Measurements from ENCODE around the gene RCOR1.

Gene RCOR1

DNA sequence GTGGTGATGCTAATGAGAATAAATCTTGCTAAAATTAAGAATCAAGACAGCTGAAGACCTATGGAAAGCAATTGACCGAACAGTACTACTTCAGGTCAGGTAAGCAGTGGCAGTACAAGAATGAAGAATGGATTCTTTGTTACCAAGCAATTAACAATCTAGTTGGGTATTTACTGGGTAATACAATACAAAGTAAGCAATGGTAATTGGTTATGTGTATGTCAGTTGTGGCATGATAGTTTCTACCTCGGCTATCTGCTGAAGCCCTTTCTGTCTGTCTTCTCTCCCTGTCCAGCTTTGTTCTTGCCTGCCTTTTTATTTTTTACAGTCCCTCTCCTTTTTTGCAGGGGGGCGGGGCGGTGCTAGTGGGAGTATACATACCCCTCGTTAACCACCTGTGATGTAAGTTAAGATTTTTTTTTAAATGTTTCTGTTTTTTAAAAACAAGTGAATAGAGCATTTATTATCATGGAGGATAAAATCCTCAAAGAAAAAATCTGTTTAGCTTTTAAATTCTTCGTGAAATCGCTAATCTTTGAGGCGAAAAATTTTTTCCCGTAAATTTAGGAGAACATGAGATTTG lies 75.9 kb downstream of the RCOR1 start:
- in situ Hi-C loops (cut with MboI; ENCODE audit: low sequenced_read_pairs) = no loop called here

DNA sequence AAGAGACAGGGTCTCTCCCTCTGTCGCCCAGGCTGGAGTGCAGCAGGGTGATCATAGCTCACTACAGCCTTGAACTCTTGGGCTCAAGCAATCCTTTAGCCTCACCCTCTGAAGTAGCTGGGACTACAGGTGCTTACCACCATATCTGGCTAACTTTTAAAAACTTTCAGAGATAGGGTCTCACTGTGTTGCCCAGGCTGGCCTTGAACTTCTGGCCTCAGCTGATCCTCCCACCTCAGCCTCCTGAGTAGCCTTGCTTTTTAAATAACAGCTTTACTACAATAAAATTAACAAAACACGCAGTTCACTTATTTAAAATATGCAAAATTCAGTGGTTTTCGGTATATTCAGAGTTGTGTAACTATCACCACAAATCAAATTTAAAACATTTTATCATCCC lies 79.0 kb downstream of the RCOR1 start:
- in situ Hi-C loops (cut with MboI; ENCODE audit: low sequenced_read_pairs) = no loop called here

DNA sequence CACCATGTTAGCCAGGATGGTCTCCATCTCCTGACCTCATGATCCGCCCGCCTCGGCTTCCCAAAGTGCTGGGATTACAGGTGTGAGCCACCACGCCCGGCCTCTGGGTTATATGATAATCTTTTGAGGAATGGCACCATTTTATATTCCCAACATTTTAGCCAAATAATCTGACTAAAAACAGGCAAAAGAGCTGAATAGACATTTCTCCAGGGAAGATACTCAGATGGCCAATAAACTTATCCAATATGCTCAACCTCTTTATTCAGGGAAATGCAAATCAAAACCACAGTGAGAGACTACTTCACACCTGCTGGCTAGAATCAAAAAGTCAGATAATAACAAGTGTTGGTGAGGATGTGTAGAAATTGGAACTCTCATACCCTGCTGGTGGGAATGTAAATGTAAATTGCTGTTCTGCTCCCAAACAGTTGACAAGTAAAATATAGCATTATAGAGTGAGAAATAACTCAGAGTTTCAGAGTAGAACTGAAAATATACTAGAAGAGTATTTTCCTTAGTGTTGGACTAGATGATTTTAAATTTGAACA lies 80.0 kb downstream of the RCOR1 start:
- in situ Hi-C loops (cut with MboI; ENCODE audit: low sequenced_read_pairs) = no loop called here

DNA sequence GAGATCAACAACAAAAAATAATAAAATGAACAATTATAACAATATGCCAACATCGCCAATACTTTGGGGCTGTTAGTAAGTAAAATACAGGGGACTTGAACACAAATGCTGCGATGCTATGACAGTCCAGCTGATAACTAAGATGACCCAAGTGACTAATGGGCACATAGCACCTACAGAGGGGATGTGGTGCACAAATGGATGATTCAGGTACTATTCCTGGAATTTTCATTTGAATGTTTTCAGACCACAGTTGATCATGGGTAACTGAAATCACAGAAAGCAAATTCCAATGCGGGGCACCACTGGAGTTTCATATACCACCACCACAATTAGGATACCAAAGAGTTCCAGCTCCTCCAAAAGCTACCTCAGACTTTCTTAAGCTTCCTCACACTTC lies 82.9 kb downstream of the RCOR1 start:
- in situ Hi-C loops (cut with MboI; ENCODE audit: low sequenced_read_pairs) = no loop called here

DNA sequence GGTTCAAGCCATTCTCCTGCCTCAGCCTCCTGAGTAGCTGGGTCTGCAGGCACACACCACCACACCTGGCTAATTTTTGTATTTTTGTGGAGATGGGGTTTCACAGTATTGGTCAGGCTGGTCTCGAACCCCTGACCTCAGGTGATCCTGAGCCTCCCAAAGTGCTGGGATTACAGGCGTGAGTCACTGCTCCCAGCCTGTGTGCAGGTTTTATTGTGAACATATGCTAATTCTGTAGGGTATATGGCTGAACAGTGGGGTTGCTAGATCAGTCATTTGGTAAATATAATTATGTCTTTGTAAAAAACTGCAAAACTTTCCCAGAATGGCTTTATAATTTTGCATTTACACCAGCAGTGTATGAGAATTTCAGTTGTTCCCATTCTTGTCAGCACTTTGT lies 85.9 kb downstream of the RCOR1 start:
- in situ Hi-C loops (cut with MboI; ENCODE audit: low sequenced_read_pairs) = no loop called here

DNA sequence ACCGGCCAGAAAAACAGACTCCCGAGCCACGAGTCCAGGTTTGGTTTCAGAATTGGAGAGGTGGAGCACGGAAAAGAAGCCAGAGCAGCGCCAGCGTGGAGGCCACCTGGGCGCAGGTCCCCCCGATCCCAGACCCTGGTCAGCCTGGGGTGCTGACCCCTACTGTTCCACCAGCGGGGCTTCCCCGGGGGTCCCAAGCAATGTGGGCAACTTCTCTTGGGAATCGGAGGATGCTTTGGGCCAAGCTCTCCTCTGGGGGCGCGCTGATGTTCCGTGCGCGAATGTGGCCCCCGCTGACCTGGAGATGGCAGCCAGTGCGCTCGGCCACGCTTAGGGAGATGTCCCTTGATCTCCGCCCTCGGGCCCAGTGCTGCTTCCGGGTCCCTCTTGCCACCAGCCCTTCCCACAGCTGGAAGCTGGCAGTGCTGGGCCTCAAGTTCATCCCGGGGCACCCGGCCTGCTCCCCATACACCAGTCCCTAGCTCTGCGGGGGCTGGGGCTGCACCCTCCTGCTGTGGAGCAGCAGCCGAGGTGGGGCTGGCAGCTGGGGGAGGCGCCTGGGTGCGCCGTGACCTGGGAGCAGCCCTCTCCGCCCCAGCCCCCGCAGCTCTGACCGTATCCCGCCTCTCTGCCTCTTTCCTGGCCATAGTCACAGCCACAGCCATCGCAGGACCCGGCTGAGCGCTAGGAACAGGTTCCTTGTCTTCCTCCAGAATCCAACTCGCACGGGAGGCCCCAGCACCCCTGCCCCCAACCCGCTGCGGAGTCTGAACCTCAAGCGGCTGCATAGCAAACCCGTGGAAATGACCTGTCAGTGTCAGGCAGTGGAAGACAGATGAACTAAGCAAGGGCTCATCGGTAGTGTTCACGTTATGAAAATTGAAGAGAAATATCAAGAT lies 91.2 kb downstream of the RCOR1 start:
- in situ Hi-C loops (cut with MboI; ENCODE audit: low sequenced_read_pairs) = no loop called here

DNA sequence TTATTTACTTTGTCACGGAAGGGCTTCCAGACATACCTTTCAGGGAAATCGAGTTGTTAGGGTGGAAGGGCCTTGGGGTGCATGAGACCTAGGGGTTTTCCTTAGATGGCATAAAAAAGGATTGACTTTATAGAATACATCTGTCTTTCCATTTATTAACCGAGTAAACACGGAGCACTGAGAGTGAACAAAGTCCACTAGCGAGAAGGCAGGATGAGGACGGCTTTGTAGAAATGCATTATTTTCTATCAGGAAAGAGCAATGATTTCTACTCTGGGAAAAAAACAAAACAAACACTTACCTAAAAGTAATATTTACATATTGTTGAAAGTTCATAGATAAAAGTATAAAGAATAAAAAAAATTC lies 91.8 kb downstream of the RCOR1 start:
- in situ Hi-C loops (cut with MboI; ENCODE audit: low sequenced_read_pairs) = no loop called here

DNA sequence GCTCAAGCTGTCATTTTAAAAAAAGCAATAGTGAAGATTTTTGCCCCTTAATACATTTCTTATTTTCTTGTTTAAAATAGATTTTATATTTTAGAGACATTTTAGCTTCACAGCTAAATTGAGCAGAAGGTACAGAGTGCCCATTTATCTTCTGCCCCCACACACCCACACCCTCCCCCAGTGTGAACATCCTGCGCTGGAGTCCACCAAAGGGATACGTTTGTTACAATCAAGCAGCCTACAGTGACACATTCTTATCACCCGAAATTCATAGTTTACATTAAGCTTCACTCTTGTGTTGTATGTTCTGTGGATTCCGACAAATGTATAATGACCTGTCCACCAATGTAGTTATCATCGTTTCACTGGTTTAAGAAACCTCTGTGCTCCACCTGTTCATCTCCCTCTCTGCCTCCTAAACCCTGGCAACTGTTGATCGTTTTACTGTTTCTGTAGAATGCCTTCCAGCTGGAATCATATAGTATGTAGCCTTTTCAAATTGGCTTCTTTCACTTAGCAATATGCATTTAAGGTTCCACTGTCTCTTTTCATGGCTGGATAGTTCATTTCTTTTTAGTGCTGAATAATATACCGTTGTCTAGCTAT lies 93.8 kb downstream of the RCOR1 start:
- in situ Hi-C loops (cut with MboI; ENCODE audit: low sequenced_read_pairs) = no loop called here

DNA sequence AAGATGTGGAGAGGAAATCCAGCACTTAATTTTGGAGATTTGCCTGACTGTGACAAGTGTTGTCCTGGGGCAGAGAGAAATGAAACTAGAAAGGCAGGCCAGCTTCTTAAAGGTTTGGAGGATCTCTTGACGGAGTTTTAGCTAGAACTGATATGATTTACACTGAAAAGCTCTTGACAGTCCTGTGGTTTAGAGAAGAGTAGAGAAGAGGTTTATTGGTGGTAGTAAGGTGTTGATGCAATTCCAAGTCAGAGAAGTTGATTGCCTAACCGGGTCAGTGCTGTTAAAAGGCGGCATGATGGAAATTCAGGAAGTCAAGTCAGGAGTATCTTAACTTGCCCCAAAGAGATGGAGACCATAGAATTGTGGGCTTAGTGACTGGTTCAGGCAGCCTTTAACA lies 95.8 kb downstream of the RCOR1 start:
- in situ Hi-C loops (cut with MboI; ENCODE audit: low sequenced_read_pairs) = no loop called here

DNA sequence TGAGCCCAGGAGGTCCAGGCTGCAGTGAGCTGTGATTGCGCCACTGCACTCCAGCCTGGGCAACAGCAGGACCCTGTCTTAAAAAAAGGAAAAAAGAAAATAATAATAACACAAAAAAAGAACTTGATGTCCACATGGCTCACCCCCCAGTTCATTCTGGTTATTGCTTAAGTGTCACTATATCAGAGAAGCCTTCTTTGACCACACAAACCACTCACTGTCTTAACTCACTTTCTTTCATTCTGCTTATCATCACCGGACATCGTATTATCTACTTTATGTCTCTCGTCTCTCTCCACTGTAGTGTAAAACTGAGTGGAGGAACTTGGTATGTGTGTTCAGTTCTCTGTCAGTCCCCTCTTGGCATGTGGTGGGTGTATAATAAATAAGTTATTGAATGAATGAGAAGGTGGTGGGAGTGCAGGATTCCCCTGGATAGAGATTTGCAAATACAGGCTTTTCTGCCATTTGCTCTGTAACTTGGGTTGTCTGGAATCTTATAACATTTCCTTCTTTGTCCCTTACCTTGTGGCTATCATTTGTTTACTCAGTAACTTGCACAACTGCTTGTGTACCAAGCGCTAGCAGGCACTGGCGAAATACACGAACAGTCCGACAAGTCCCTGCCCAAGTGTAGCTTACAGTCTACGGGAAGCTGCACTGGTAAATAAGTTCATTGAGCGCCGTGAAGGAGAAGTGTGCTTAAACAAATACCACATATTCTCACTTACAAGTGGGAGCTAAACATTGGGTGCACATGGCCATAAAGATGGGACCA lies 98.2 kb downstream of the RCOR1 start:
- in situ Hi-C loops (cut with MboI; ENCODE audit: low sequenced_read_pairs) = no loop called here

DNA sequence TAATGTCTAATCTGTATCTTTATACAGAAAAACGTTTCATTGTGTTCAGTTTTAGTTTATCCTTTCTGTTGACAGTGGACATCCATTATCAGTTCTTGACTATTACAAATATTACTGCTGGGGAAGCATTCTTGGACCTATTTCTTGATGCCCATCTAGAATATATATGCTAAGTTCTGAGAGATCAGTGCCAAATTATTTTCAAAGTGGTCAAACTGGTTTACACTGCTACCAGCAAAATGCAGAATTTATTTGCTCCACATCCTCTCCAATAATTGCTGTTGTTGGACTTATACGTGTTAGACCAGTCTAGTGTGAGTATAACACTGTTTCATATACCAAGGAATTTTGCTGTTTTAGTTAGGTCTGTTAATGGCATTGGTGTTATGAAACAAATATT lies 99.3 kb downstream of the RCOR1 start:
- in situ Hi-C loops (cut with MboI; ENCODE audit: low sequenced_read_pairs) = no loop called here

DNA sequence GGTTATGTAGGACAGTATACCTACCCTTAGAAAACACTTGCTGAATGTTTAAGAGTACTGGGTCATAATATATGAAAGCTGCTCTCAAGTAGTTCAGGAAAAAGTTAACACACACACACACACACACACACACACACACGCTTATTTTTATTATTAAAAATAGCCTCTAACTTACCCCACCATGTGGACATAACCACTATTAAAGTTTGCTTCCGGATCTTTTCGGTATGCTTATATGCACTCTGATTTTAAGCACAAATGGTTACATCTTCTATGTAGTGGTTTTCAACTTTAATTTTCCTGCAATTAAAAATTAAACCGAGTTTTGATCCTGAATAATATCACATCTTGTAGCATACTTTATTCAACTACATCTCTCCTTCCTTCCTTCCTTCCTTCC lies 99.9 kb downstream of the RCOR1 start:
- in situ Hi-C loops (cut with MboI; ENCODE audit: low sequenced_read_pairs) = no loop called here

DNA sequence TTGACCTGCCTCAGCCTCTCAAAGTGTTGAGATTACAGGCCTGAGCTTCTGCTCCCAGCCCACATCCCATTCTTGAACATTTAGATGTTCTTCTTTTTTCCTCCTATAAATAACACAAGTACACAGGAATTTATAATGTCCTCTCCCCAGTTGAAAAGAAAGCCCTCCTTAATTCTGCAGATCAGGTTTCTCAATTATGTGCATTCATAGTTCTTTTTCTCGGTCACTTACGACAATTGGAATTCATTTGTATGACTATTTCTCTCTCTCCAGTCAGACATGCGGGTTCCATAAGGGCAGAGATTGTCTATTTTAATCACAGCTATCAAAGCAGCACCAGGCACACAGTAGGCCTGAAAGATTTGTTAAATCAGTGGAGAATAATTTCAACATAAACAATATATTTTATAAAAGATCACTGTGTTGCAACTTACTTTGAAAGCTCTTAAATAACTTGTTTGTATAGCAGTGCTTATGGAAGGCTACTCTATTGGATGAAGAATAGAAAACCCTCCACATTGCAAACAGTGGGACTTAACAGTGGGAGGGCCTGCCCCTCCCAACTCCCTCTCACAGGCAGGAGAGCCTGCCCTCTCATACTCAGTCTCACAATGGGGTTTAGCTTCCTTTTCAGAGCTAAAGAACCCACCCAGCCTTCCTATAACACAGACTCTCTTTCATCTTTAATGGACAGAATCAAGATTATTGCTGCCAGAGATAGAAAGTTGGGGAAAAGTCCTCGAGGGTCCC lies 100.7 kb downstream of the RCOR1 start:
- in situ Hi-C loops (cut with MboI; ENCODE audit: low sequenced_read_pairs) = no loop called here

DNA sequence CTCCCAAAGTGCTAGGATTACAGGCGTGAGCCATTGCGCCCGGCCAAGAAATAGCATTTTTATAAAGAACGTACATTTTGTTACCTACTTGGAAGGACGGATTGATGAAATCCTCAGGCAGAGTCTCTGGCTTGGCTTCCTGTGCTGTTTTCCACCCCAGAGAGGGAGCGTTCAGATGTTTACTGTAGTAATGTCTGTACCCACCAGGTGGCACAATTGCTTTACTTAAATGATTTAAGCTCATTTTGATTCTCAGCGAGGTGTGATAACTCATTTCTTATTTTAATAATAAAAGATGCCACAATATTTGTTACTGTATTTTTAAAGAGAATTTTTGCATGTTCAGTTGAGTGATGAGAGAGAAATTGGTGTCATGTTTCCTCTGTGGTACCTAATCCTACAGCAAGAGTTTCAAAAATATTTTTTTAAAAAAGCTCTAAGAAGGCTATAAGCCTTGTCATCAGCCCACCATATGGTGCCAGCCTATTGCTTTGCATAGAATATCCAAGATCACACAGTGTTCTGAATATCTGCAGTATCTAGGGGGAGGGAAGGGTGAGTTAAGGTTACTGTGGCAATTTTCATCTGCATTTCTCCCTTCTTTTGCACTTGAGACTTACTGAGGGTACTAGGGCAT lies 102.2 kb downstream of the RCOR1 start:
- in situ Hi-C loops (cut with MboI; ENCODE audit: low sequenced_read_pairs) = no loop called here

DNA sequence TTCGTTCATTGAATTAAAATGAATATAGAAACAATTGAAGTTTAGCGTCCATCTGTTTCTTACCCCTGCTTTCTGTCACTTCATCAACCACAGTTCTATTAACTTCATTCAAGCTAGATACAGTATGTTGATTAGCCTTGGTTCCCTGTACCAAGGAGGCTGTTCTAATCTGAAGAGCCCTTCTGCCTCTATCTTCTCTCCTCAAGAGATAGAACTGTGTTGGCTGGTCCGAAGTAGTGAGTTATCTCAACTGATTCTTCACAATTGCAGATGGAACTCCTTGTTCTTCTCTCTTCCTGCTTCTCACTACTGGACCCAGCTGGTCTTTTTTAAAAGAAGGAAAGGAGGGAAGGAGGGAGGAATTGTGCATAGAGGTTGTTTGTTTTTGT lies 102.7 kb downstream of the RCOR1 start:
- in situ Hi-C loops (cut with MboI; ENCODE audit: low sequenced_read_pairs) = no loop called here

DNA sequence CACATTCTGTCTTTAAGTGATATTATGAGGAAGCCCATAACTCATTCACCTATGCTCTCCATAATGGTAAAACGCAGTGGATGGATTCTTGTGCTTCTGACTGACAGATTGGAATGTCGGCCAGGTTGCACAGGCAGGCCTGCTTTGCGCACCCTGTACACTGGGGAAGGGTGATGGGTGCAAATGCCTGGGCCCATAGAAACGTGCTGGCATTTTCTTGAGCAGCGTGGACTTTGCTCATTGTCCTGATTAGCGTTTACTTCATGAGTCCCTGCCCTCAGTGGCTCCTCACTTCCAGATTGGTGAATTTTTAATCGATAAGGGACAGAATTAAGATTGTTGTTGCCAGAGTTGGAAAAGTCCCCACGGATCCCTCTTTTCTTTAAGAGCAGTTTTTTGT lies 103.9 kb downstream of the RCOR1 start:
- in situ Hi-C loops (cut with MboI; ENCODE audit: low sequenced_read_pairs) = no loop called here

DNA sequence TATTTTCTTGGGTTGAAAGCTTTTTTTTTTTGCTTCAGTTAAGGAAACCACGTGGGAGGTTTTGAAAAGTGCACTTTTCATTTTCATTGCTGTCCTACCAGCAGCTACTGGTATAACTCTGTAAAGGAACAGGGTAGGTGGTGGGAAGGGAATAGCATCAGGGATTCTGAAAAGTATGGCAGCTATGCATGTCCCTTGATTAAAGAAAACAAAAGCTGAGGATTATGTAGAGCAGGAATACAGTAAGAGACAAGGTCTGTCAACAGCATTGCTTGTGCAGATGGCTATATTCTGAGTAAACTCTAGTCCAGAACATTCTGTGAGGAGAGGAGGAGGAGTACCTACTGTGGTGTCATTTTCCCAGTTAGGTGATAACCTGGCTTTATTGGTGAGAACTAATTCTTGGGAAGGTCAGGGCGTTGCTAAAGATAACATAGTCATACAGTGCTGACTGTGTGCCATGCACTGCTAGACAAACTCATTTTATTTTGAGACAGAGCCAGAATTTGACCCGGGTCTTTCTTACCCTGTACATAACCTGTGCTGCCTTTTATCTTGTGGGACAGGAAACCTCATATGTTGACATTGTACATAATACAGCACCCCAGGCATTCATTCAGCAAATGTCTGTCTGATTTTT lies 104.5 kb downstream of the RCOR1 start:
- in situ Hi-C loops (cut with MboI; ENCODE audit: low sequenced_read_pairs) = no loop called here

DNA sequence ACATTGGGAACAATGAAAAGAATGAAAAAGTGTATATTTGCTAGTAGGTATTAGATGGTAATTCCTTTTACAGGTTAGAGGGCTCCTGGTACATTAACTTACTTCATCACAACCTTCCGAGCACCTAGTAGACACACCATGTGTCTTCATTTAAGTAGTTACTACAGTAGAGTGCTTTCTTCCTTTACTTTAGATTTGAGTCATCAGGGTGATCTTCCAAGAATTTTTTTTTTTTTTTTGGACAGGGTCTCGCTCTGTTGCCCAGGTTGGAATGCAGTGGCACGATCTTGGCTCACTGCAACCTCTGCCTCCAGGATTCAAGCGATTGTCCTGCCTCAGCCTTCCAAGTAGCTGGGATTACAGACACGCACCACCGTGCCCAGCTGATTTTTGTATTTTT lies 105.1 kb downstream of the RCOR1 start:
- in situ Hi-C loops (cut with MboI; ENCODE audit: low sequenced_read_pairs) = no loop called here

DNA sequence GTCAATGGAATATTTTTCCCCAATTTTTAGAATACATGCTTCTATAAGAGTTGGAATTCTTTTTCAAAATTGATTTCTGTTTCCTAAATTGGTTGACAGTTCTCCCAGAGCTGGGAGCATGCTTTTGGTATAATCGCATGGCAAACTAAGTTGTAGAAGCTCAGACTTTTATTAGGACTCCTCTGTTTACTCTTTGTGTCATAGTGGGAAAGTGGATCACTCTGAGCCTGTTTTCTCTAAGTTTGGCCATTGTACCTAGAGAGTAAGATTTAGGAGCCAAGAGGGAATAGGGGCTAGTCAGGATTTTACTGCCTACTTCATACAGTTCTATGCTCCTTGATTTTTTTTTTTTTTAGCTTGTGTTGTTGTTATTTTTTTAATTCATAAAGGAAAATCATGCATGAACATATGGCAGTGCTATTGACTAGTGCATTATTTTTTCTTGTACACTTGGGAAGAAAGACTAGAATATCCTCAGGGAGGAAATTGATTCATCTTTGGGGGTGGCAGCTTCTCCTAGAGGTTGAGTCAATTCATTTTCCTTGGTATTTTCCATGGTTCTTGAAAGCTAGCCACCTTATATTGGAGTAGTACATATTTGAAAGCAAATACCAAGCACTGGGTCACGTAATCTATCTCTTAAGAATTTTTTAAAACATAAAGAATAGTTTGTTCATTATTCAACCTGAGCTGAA lies 107.1 kb downstream of the RCOR1 start:
- in situ Hi-C loops (cut with MboI; ENCODE audit: low sequenced_read_pairs) = no loop called here

Measured in HL-60/S4 (cell line).